HEK293T (cell line): Measurements from ENCODE around the gene DDHD1.

Experiments used
- ARNT ChIP-seq: fragments of 450-650 bp; IDR thresholded peaks from 2 replicates; pipeline ENCODE4 v1.6.1; 2017; ENCODE audit warnings: mild to moderate bottlenecking
- BHLHE40 ChIP-seq: fragments of 450-650 bp; IDR thresholded peaks from 2 replicates; pipeline ENCODE4 v1.6.1; 2016; ENCODE audit warnings: mild to moderate bottlenecking, moderate library complexity, borderline replicate concordance
- CTBP1 ChIP-seq: fragments of 450-650 bp; IDR thresholded peaks from 2 replicates; pipeline ENCODE4 v1.6.1; 2016; ENCODE audit warnings: borderline replicate concordance
- FOXA1 ChIP-seq: fragments of 450-650 bp; IDR thresholded peaks from 2 replicates; pipeline ENCODE4 v1.6.1; 2016; ENCODE audit warnings: mild to moderate bottlenecking
- FOXK2 ChIP-seq: fragments of 450-650 bp; IDR thresholded peaks from 2 replicates; pipeline ENCODE4 v1.6.1; 2016; ENCODE audit warnings: mild to moderate bottlenecking
- FOXM1 ChIP-seq: fragments of 450-650 bp; IDR thresholded peaks from 2 replicates; pipeline ENCODE4 v1.6.1; 2017; ENCODE audit warnings: mild to moderate bottlenecking, borderline replicate concordance
- L3MBTL2 ChIP-seq: fragments of 450-650 bp; conservative IDR thresholded peaks from 2 replicates; pipeline ENCODE4 v1.6.1; 2016; ENCODE audit warnings: mild to moderate bottlenecking
- LEF1 ChIP-seq: fragments of 450-650 bp; IDR thresholded peaks from 2 replicates; pipeline ENCODE4 v1.6.1; 2017; ENCODE audit warnings: mild to moderate bottlenecking, borderline replicate concordance
- NFRKB ChIP-seq: fragments of 450-650 bp; IDR thresholded peaks from 2 replicates; pipeline ENCODE4 v1.6.1; 2016; ENCODE audit warnings: mild to moderate bottlenecking, moderate library complexity
- SP1 ChIP-seq: fragments of 450-650 bp; IDR thresholded peaks from 2 replicates; pipeline ENCODE4 v1.6.1; 2017
- SUZ12 ChIP-seq: fragments of 450-650 bp; IDR thresholded peaks from 2 replicates; pipeline ENCODE4 v1.6.1; 2016; ENCODE audit warnings: mild to moderate bottlenecking
- TARDBP ChIP-seq: fragments of 450-650 bp; IDR thresholded peaks from 2 replicates; pipeline ENCODE4 v1.6.1; 2016
- ZNF384 ChIP-seq: fragments of 450-650 bp; IDR thresholded peaks from 2 replicates; pipeline ENCODE4 v1.6.1; 2016
- TF ChIP-seq, protein P1 (sequence below): fragments of 450-650 bp; IDR thresholded peaks from 2 replicates; pipeline ENCODE4 v1.6.1; 2016

DNA sequence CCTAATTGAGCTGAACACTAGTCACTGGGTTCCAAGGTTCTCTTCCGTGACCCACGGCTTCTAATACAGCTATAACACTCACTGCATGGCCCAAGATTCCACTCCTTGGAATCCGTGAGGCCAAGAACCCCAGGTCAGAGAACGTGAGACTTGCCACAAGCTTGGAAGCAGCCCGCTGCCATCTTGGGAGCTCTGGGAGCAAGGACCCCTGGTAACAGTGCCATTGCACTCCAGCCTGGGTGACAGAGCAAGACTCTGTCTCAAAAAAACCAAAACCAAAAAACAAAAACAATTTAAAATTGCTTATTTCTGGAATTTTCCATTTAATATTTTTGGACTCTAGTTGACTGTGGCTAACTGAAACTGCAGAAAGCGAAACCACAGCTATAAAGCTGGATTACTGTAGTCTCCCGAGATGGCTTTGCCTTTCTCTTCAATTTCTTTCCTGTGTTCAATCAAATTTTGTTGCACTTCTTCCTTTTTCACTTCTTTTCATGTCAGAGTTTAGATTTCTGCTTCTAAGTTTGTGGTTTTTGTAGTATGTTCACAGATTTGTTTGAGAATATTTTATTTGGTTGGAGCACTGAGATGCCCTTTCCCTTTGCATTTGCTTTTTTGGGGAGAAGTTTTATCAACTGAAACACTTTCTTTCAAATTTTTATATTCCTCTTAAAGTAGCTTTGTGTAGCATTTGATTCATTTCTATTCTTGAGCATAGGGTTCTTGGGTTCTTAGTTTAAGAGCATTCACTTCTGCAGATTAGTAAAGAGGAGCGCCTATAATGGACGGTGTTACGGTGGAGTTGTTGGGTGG, 44.6 kb downstream of the DDHD1 start:
- no peak for TF ChIP-seq NFRKB
- TF ChIP-seq BHLHE40 = no peak
- TF ChIP-seq ARNT = no peak
- no peak for TF ChIP-seq FOXA1
- TF ChIP-seq TARDBP = no peak
- TF ChIP-seq FOXM1 = no peak
- no peak for TF ChIP-seq SUZ12
- TF ChIP-seq SP1 = no peak
- no peak for TF ChIP-seq L3MBTL2
- TF ChIP-seq LEF1 = no peak
- no peak for TF ChIP-seq CTBP1
- TF ChIP-seq FOXK2 = no peak
- TF ChIP-seq, protein P1, sequence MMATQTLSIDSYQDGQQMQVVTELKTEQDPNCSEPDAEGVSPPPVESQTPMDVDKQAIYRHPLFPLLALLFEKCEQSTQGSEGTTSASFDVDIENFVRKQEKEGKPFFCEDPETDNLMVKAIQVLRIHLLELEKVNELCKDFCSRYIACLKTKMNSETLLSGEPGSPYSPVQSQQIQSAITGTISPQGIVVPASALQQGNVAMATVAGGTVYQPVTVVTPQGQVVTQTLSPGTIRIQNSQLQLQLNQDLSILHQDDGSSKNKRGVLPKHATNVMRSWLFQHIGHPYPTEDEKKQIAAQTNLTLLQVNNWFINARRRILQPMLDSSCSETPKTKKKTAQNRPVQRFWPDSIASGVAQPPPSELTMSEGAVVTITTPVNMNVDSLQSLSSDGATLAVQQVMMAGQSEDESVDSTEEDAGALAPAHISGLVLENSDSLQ = no peak
- TF ChIP-seq ZNF384 = no peak
